Measurements from ENCODE around the gene CCDC27. TPM values are rescaled to one million over a fixed set of nuclear protein-coding genes. Genes with fewer than 3 reads are reported as not detected.
"Not testable (repeated sequence)": the region's sequence is repeated elsewhere in the genome, so short reads cannot be mapped to it uniquely, and the experiment has no call there.

CCDC27 gene
- total RNA-seq, 1 donor from 2014 or later: not detected

- Mint-ChIP-seq H3K9me3 (ENCODE audit: unreplicated experiment) (no peaks in the 10 kb centered on the region), H3K4me1 (ENCODE audit: low read depth, unreplicated experiment) (peaks cover 12% of the 10 kb centered on the region), H3K4me3 (ENCODE audit: unreplicated experiment) (peak within 1 kb of the TSS; percentile 92), H3K36me3 (ENCODE audit: low read depth, unreplicated experiment) (no peaks in the 10 kb centered on the region), H3K27ac (ENCODE audit: unreplicated experiment) (peak within 1 kb of the TSS; percentile 66), H3K27me3 (ENCODE audit: low read depth, unreplicated experiment) (no peaks in the 10 kb centered on the region)
- H3K4me1 ChIP-seq (ENCODE audit: insufficient read depth, low read length): peaks cover 19% of the 10 kb centered on the region
- peak within 1 kb of the TSS; percentile 81 for H3K9ac ChIP-seq (ENCODE audit: low read length)
- peak within 1 kb of the TSS; percentile 95 for H2AFZ ChIP-seq (ENCODE audit: low read depth, low read length)
- H3K9me3 ChIP-seq (ENCODE audit: insufficient read depth, low read depth, low read length): no peaks in the 10 kb centered on the region
- TF ChIP-seq CTCF (IDR thresholded peaks at IDR 0.05; ENCODE audit: insufficient read depth, low read depth, low read length) (no peak), EZH2 (IDR thresholded peaks at IDR 0.05; ENCODE audit: insufficient read depth, low read length) (no peak)
- DNase-seq (ENCODE audit: low read depth): peak; percentile 81
- peaks cover 36% of the 10 kb centered on the region for H4K20me1 ChIP-seq (ENCODE audit: insufficient read depth, low read length)
- peaks cover 3% of the 10 kb centered on the region for H3K36me3 ChIP-seq (ENCODE audit: insufficient read depth, low read length)
- peak within 1 kb of the TSS; percentile 96 for H3K4me2 ChIP-seq (ENCODE audit: low read length)
- peak within 1 kb of the TSS; percentile 32 for H3K27ac ChIP-seq (ENCODE audit: low read depth, low read length)
- no peaks in the 10 kb centered on the region for H3K27me3 ChIP-seq (ENCODE audit: insufficient read depth, low read length)
- FAIRE-seq: no peak
- H3K79me2 ChIP-seq (ENCODE audit: insufficient read depth, low read length): peaks cover 44% of the 10 kb centered on the region
- H3K4me3 ChIP-seq (ENCODE audit: insufficient read depth, low read depth, low read length): peak within 1 kb of the TSS; percentile 80
These were observed 44.2 kb downstream of the CCDC27 start, which contains the start of gene LRRC47 for GRCh38 chr1:3796215-3797061. LRRC47 (minus strand) TSS chr1:3796498; CDS start chr1:3796476, 22 bp downstream.

- no peak for FAIRE-seq
- peaks cover 9% of the 10 kb centered on the region for H3K4me1 ChIP-seq (ENCODE audit: insufficient read depth, low read length)
- Mint-ChIP-seq H3K9me3 (ENCODE audit: unreplicated experiment) (no peaks in the 10 kb centered on the region), H3K27ac (ENCODE audit: unreplicated experiment) (no peak overlapping the region), H3K4me1 (ENCODE audit: low read depth, unreplicated experiment) (peaks cover 5% of the 10 kb centered on the region), H3K36me3 (ENCODE audit: low read depth, unreplicated experiment) (no peaks in the 10 kb centered on the region), H3K4me3 (ENCODE audit: unreplicated experiment) (no peak overlapping the region), H3K27me3 (ENCODE audit: low read depth, unreplicated experiment) (peaks cover 19% of the 10 kb centered on the region)
- no peak overlapping the region for H3K4me2 ChIP-seq (ENCODE audit: low read length)
- H3K27me3 ChIP-seq (ENCODE audit: insufficient read depth, low read length): no peaks in the 10 kb centered on the region
- H3K36me3 ChIP-seq (ENCODE audit: insufficient read depth, low read length): no peaks in the 10 kb centered on the region
- no peak overlapping the region for H3K9ac ChIP-seq (ENCODE audit: low read length)
- TF ChIP-seq EZH2 (IDR thresholded peaks at IDR 0.05; ENCODE audit: insufficient read depth, low read length) (no peak), CTCF (IDR thresholded peaks at IDR 0.05; ENCODE audit: insufficient read depth, low read depth, low read length) (no peak)
- peaks cover 10% of the 10 kb centered on the region for H3K79me2 ChIP-seq (ENCODE audit: insufficient read depth, low read length)
- H4K20me1 ChIP-seq (ENCODE audit: insufficient read depth, low read length): peaks cover 6% of the 10 kb centered on the region
- DNase-seq (ENCODE audit: low read depth): no peak
- H3K4me3 ChIP-seq (ENCODE audit: insufficient read depth, low read depth, low read length): no peak overlapping the region
- H2AFZ ChIP-seq (ENCODE audit: low read depth, low read length): no peak overlapping the region
- H3K27ac ChIP-seq (ENCODE audit: low read depth, low read length): no peak overlapping the region
- no peaks in the 10 kb centered on the region for H3K9me3 ChIP-seq (ENCODE audit: insufficient read depth, low read depth, low read length)
These were observed 47.9 kb downstream of the CCDC27 start for GRCh38 chr1:3799976-3800685.

GRCh38 chr1:3800795-3801194 is 48.5 kb downstream of the CCDC27 start:
- not testable (repeated sequence) for H3K36me3 Mint-ChIP-seq (ENCODE audit: low read depth, unreplicated experiment); H3K9me3 Mint-ChIP-seq (ENCODE audit: unreplicated experiment); H3K27ac ChIP-seq (ENCODE audit: low read depth, low read length); H3K9ac ChIP-seq (ENCODE audit: low read length); H3K36me3 ChIP-seq (ENCODE audit: insufficient read depth, low read length); H3K4me2 ChIP-seq (ENCODE audit: low read length); H4K20me1 ChIP-seq (ENCODE audit: insufficient read depth, low read length); H2AFZ ChIP-seq (ENCODE audit: low read depth, low read length); H3K27ac Mint-ChIP-seq (ENCODE audit: unreplicated experiment); DNase-seq (ENCODE audit: low read depth); FAIRE-seq; H3K27me3 ChIP-seq (ENCODE audit: insufficient read depth, low read length); H3K9me3 ChIP-seq (ENCODE audit: insufficient read depth, low read depth, low read length); H3K4me3 ChIP-seq (ENCODE audit: insufficient read depth, low read depth, low read length); H3K4me3 Mint-ChIP-seq (ENCODE audit: unreplicated experiment); H3K4me1 Mint-ChIP-seq (ENCODE audit: low read depth, unreplicated experiment); H3K79me2 ChIP-seq (ENCODE audit: insufficient read depth, low read length); H3K4me1 ChIP-seq (ENCODE audit: insufficient read depth, low read length)
- peaks cover 21% of the 10 kb centered on the region for H3K27me3 Mint-ChIP-seq (ENCODE audit: low read depth, unreplicated experiment)
